ENCODE data around the gene ATXN1L.
A peak's percentile ranks its signal among the peaks of the same experiment; 100 is the strongest.

ATXN1L gene

DNA sequence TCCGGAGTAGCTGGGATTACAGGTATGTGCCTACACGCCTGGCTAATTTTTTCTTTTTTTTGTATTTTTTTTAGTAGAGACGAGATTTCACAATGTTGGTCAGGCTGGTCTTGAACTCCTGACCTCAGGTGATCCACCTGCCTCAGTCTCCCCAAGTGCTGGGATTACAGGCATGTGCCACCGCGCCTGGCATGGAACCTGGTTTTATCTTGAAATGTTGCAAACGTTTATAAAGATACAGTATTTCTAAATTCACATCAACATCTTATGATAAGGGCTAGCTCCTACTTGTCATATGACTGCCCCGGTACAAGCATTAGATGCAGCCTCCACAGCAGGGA, 48.1 kb downstream of the ATXN1L start:
- TF ChIP-seq TCF4 (CRISPR knock-in tag; IDR thresholded peaks at IDR 0.05; ENCODE audit: borderline replicate concordance) (no peak), ZFP3 (CRISPR knock-in tag; IDR thresholded peaks at IDR 0.05) (no peak), RARB (CRISPR knock-in tag; IDR thresholded peaks at IDR 0.05) (no peak), ZNF70 (CRISPR knock-in tag; IDR thresholded peaks at IDR 0.05) (no peak), ZC3H10 (CRISPR knock-in tag; IDR thresholded peaks at IDR 0.05) (no peak), CSDC2 (CRISPR knock-in tag; IDR thresholded peaks at IDR 0.05) (no peak), GLIS3 (CRISPR knock-in tag; IDR thresholded peaks at IDR 0.05) (no peak), SNAI2 (CRISPR knock-in tag; IDR thresholded peaks at IDR 0.05) (no peak), ISL1 (CRISPR knock-in tag; IDR thresholded peaks at IDR 0.05) (no peak), TOX (CRISPR knock-in tag; IDR thresholded peaks at IDR 0.05; ENCODE audit: borderline replicate concordance) (no peak), CREB5 (CRISPR knock-in tag; IDR thresholded peaks at IDR 0.05; ENCODE audit: low read depth) (no peak), ESRRG (CRISPR knock-in tag; IDR thresholded peaks at IDR 0.05) (no peak), ARNTL (CRISPR knock-in tag; IDR thresholded peaks at IDR 0.05; ENCODE audit: borderline replicate concordance, low read depth) (no peak), BACH2 (CRISPR knock-in tag; IDR thresholded peaks at IDR 0.05; ENCODE audit: borderline replicate concordance) (no peak), OSR1 (CRISPR knock-in tag; IDR thresholded peaks at IDR 0.05) (no peak), TSHZ2 (CRISPR knock-in tag; IDR thresholded peaks at IDR 0.05) (no peak), PPARA (CRISPR knock-in tag; IDR thresholded peaks at IDR 0.05; ENCODE audit: borderline replicate concordance) (no peak)
- TF ChIP-seq, protein P1, sequence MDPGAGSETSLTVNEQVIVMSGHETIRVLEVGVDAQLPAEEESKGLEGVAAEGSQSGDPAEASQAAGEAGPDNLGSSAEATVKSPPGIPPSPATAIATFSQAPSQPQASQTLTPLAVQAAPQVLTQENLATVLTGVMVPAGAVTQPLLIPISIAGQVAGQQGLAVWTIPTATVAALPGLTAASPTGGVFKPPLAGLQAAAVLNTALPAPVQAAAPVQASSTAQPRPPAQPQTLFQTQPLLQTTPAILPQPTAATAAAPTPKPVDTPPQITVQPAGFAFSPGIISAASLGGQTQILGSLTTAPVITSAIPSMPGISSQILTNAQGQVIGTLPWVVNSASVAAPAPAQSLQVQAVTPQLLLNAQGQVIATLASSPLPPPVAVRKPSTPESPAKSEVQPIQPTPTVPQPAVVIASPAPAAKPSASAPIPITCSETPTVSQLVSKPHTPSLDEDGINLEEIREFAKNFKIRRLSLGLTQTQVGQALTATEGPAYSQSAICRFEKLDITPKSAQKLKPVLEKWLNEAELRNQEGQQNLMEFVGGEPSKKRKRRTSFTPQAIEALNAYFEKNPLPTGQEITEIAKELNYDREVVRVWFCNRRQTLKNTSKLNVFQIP (CRISPR knock-in tag; IDR thresholded peaks at IDR 0.05; ENCODE audit: borderline replicate concordance, low read depth): no peak
- TF ChIP-seq, protein P2, sequence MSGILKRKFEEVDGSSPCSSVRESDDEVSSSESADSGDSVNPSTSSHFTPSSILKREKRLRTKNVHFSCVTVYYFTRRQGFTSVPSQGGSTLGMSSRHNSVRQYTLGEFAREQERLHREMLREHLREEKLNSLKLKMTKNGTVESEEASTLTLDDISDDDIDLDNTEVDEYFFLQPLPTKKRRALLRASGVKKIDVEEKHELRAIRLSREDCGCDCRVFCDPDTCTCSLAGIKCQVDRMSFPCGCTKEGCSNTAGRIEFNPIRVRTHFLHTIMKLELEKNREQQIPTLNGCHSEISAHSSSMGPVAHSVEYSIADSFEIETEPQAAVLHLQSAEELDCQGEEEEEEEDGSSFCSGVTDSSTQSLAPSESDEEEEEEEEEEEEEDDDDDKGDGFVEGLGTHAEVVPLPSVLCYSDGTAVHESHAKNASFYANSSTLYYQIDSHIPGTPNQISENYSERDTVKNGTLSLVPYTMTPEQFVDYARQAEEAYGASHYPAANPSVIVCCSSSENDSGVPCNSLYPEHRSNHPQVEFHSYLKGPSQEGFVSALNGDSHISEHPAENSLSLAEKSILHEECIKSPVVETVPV (CRISPR knock-in tag; IDR thresholded peaks at IDR 0.05): no peak
- ATAC-seq: no peak

GRCh38 chr16:71894229-71894920, 48.6 kb downstream of the ATXN1L start:
- peak; percentile 70 for ATAC-seq
- TF ChIP-seq ZNF565 (CRISPR knock-in tag; conservative IDR thresholded peaks at IDR 0.05; ENCODE audit: low read depth) (no peak), TSHZ2 (CRISPR knock-in tag; IDR thresholded peaks at IDR 0.05) (no peak), RARB (CRISPR knock-in tag; IDR thresholded peaks at IDR 0.05) (no peak), CREB5 (CRISPR knock-in tag; IDR thresholded peaks at IDR 0.05; ENCODE audit: low read depth) (no peak)
- TF ChIP-seq, protein P2 (CRISPR knock-in tag; IDR thresholded peaks at IDR 0.05): no peak
